GM19099 (cell line): ENCODE results near the gene ALLC.

Experiments
- POLR2A ChIP-seq: IDR thresholded peaks from 3 replicates; pipeline ENCODE4 v1.6.1; 2011; ENCODE audit warnings: low read depth; ENCODE audit not compliant: insufficient read length; ENCODE audit errors: extremely low read depth

Gene ALLC

GRCh38 chr2:3647831-3648651 lies 10.0 kb upstream of the ALLC start:
- TF ChIP-seq POLR2A = no peak

- no peak for TF ChIP-seq POLR2A
Observed at GRCh38 chr2:3648652-3649177, 9.3 kb upstream of the ALLC start.

- TF ChIP-seq POLR2A = no peak
Observed at GRCh38 chr2:3649581-3649980, 8.4 kb upstream of the ALLC start.

- no peak for TF ChIP-seq POLR2A
Observed at GRCh38 chr2:3650140-3650920, 7.7 kb upstream of the ALLC start.

- TF ChIP-seq POLR2A = peak; percentile 39
Observed at GRCh38 chr2:3651691-3652648, 6.0 kb upstream of the ALLC start.

- no peak for TF ChIP-seq POLR2A
Observed at GRCh38 chr2:3652896-3653625, 4.9 kb upstream of the ALLC start.

GRCh38 chr2:3654011-3654410 lies 4.0 kb upstream of the ALLC start:
- no peak for TF ChIP-seq POLR2A

- TF ChIP-seq POLR2A = no peak
Observed at GRCh38 chr2:3654531-3655225, 3.3 kb upstream of the ALLC start.

- no peak for TF ChIP-seq POLR2A
Observed at GRCh38 chr2:3655871-3656761, 1.9 kb upstream of the ALLC start.

GRCh38 chr2:3656762-3657721 lies 958 bp upstream of the ALLC start:
- TF ChIP-seq POLR2A = no peak
